CD4-positive, alpha-beta T cell treated with Interleukin-4 for 4 hours (primary cell): ENCODE measurements around the gene HINT1.

Source experiments
- DNase-seq: peaks from one replicate; pipeline ENCODE4 v3.0.0-alpha.2; 2020

Gene HINT1

DNA sequence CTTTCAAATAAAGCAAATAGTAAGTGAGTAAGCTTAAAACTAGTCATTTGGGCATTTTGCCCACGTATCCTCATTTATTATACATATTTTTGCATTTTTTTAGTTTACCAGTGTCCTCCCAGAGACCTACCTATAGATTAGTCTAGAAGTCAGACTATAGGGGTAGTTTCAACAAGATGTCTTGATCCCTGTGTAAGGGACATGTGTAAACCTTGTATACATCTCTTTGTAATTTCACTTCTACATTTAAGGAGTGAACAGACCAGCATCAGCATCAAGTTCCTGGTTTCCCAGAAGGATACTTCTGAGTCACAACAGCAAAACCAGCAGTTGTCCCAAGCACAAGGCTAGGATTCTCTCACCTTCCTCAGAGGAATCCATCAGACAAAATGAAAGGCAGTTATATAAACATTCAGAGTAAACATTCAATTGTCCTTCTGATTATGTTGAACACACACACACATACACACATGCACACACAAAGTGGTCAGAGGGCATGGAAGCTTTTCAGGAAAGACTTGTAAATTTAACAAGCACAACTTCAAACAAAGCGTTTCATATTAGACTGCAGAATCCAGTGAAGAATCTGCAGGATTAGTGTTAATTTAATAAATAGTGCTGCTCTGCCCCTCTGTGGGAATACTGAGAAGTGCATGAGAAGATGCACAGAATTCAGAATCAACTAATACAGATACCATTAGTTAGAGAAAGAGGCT is 55.4 kb downstream of the HINT1 start:
- peak; percentile 62 for DNase-seq
